HG03571 (cell line): ENCODE measurements around the gene TPGS1.
A peak's percentile ranks its signal among the peaks of the same experiment; 100 is the strongest.

Experiments used
- ATAC-seq: cut with Tn5 transposase; IDR thresholded peaks from one replicate; pipeline ENCODE4 v1.9.1; 2021; ENCODE audit not compliant: unreplicated experiment

TPGS1 gene

DNA sequence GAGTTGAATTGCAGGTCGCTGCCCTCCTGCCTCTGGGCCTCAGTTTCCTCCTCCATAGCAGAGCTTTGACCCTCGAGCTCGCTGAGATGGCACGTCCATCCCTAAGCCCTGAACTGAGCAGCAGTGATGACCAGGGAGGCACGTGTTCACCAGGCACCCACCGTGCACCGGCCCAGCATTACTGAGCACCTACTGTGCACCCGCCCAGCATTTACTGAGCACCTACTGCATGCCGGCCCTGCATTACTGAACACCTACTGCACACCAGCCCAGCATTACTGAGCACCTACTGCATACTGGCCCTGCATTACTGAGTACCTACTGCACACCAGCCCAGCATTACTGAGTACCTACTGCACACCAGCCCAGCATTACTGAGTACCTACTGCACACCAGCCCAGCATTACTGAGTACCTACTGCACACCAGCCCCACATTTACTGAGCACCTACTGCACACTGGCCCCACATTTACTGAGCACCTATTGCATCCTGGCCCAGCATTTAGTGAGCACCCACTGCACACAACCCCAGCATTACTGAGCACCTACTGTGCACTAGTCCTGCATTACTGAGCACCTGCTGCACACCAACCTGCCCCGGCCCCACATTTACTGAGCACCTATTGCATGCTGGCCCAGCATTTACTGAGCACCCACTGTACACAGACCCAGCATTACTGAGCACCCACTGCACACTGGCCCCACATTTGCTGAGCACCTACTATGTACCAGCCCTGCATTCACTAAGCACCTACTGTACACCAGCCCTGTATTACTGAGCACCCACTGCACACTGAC, 6.3 kb downstream of the TPGS1 start:
- no peak for ATAC-seq

DNA sequence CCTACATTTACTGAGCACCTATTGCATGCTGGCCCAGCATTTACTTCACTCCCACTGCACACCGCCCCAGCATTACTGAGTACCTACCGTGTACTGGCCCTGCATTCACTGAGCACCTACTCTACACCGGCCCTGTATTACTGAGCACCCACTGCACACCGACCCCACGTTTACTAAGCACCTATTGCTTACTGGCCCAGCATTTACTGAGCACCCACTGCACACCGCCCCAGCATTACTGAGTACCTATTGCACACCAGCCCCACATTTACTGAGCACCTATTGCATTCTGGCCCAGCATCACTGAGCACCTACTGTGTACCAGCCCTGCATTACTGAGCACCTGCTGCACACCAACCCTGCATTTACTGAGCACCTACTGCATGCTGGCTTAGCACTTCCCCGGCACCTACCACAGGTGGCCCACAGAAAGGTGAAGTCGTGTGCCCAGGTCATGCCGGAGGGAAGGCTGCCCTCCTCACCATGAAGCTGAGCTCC, 6.9 kb downstream of the TPGS1 start:
- no peak for ATAC-seq

DNA sequence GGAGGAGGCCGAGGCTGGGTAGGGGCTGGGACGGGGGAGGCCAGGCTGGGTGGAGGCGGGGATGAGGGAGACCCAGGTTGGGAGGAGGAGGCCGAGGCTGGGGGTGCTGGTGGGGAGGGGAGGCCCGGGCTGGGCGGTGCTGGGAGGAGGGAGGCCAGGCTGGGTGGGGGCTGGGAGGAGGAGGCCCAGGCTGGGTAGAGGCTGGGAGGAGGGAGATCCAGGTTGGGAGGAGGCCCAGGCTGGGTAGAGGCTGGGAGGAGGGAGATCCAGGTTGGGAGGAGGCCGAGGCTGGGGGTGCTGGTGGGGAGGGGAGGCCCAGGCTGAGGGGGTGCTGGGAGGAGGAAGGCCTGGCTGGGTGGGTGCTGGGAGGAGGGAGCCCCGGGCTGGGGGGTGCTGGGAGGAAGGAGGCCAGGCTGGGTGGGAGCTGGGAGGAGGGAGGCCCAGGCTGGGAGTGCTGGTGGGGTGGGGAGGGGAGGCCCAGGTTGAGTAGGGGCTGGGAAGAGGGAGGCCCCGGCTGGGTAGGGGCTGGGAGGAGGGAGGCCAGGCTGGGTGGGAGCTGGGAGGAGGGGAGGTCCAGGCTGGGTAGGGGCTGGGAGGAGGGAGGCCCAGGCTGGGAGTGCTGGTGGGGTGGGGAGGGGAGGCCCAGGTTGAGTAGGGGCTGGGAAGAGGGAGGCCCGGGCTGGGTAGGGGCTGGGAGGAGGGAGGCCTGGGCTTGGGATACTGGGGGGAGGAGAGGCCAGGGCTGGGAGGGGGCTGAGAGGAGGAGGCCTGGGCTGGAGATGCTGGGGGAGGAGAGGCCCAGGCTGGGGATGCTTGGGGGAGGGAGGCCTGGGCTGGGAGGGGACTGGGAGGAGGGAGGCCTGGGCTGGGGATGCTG, 10.7 kb downstream of the TPGS1 start:
- no peak for ATAC-seq

DNA sequence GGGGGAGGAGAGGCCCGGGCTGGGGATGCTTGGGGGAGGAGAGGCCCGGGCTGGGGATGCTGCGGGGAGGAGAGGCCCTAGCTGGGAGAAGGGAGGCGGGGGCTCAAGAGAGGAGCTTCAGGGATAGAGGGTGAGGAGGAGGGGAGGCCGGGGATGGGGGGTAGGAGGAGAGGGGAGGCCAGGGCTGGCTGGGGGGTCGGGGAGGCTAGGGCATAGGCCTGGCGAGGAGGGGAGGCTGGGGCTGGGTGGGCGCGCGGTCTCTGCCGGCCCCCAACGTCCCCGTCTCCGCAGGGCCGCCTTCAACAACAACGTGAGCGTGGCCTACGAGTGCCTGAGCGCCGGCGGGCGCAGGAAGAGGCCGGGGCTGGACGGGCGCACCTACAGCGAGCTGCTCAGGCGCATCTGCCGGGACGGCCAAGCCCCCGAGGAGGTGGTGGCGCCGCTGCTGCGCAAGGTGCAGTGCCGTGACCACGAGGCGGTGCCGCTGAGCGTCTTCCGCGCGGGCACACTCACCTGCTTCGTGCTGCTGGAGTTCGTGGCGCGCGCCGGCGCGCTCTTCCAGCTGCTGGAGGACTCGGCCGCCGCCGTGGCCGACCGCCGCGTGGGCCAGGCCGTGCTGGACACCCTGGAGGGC, 11.4 kb downstream of the TPGS1 start:
- ATAC-seq = no peak

DNA sequence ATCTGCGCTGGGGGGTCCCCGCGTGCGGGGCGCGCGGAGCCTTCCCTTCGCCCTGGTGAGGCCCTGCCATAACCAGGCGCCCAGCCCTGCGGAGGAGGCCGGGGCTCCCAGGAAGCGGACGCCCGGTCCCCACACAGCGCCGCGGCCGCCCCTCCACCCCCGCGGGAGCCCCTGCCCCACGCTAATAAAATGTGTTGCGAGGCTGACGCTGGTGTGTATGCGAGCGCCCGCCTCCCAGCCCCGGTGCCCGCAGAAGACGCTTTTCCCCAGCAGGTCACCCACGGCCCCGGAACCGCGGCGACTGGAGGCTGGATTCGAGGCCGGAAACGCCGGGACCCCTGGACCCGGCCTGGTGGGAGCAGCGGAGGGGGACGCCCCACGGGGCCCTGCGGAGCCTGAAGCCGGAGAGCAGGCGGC, 12.2 kb downstream of the TPGS1 start:
- ATAC-seq = no peak

DNA sequence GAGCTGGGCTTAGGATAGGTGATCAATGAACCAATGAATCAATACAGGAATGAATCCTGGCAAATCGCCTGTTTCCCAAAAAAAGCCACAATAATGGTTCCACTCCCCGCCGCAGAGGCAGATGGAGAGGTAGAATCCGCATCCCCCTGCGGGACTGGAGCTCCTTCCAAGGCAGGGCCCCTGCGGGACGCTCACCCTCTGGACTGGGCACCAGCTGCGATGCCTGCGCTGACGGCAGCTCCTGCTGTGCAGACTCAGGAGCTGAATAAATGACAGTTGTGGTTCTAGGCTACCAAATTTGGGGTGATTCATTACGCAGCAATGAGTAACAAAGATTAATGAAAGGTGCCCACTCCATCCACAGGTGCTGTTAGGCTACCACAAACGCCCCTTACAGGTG, 15.4 kb downstream of the TPGS1 start:
- no peak for ATAC-seq

DNA sequence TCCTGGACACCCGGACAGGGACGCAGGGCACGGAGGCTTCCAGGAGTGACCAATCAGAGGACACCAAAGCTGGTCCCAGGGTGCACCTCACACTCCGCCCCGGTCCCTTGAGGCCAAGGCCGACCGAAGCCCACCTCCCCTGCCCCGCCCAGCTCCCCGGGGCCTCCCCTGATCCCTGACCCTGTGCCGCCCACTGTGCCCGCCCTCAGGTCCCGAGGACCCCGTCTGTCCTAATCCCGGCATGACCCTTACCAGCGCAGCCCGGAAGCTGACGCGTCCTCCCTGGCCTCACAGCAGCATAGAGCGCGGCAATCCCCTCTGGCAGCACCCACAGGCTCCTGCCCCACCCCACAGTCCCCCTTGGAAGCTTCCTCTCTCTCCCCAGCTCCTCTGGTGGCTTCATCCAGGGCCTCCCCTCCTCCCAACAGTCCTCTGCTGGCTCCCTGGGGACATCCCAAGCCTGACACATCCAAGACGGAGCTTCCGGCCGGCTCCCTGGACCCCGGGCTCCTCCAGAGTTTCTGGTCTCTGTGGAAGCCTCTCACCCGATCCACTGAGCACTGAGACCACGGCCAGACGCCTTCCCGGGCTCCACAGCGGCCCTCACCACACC, 16.9 kb downstream of the TPGS1 start:
- no peak for ATAC-seq

DNA sequence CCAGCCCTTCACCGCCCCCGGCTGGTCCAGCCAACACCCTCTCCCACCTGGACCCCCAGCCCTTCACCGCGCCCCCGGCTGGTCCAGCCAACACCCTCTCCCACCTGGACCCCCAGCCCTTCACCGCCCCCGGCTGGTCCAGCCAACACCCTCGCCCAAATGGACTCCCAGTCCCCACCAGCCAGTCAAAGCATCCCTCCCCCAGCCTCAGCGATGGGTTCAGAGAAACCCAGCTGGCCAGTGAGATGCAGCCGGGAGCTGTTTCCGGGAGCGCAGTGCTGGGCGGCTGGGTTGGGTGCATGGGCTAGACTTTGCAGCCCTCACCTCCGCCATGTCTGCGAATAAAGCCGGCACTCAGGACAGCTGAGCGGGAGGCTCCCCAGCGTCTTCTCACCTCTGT, 17.7 kb downstream of the TPGS1 start:
- no peak for ATAC-seq

DNA sequence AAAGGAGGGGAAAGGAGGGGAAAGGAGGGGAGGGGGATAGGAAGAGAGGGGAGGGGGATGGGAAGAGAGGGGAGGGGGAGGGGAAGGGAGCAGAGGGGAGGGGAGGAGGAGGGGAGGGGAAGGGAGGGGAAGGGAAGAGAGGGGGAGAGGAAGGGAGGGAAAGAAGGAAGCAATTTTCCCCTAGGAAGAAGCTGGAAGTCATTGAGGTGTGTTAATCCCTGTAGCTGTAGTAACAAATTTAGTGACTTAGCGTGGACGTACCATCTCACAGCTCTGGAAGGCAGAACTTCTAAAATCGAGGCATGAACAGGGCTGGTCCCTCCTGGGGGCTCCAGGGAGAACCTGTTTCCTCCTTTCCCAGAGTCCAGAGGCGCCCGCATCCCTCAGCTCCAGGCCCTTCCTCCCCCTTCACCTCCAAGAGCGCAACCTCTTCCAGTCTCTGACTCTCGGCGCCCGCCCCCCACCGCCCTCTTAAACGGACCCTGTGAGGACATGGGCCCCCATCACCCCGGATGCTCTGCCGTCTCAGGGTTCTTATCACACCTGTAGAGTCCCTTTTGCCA, 18.6 kb downstream of the TPGS1 start:
- ATAC-seq = no peak

DNA sequence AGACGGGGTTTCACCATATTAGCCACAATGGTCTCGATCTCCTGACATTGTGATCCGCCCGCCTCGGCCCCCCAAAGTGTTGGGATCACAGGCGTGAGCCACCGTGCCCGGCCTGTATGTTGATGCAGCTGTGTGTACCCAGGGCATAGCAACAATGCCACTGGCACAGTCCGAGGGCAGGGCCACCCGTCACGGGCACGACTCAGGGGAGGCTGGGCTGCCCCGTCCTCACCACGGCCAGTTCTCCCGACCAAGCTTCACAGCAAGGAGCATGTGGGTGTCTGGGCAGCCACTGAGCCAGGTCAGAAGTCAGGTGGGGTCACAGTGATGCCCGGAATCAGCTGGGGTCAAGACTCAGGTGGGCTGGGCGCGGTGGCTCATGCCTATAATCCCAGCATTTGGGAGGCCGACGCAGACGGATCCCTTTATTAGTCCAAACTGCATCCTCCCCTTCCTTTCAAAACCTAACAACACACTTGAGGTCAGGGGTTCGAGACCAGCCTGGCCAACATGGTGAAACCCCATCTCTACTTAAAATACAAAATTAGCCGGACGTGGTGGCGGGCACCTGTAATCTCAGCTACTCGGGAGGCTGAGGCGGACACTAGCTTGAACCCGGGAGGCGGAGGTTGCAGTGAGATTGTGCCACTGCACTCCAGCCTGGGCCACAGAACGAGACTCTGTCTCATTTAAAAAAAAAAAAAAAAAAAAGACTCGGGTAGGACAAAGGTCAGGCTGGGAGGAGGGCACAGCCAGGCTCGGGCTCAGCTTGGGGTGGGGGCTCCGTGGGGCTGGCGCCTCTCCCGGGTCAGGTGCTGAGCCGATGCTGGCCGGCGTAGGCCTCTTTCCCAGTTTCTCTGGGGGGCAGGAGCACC, 23.1 kb downstream of the TPGS1 start:
- ATAC-seq = no peak

DNA sequence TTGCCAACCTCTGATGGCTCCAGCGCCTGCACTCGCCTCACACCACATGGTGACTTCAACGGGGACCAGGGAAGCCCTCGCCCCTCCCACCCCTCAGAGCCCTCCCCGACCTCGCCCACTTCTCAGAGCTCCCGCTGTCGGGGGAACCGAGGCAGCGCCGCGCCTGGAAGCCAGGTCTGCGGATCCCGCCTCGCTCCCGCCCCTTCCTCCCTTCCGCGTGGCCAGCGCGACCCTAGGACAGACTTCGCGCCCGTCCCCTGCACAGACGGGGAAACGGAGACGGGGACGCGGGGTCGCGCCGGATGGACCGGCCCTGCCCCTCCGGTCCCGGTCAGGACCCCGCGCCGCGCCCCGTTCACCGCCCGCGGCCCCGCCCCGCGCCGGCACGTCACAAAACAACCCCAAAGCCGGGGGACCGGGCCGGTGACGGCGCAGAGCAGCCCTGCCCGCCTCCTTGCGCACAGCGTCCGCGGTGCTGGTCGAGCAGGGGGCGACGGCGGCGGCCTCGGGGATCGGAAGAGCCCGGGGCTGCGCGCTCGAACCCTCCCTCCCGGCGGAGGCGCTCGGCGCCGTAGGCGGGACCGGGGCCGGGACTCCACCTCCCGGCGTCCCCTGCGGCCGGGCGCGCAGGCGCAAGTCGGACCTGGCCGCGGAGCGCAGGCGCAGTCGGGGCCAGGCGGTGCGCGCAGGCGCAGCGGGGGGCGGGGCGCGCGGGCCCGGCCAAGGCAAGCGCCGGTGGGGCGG, 23.9 kb downstream of the TPGS1 start:
- ATAC-seq = peak; percentile 56

DNA sequence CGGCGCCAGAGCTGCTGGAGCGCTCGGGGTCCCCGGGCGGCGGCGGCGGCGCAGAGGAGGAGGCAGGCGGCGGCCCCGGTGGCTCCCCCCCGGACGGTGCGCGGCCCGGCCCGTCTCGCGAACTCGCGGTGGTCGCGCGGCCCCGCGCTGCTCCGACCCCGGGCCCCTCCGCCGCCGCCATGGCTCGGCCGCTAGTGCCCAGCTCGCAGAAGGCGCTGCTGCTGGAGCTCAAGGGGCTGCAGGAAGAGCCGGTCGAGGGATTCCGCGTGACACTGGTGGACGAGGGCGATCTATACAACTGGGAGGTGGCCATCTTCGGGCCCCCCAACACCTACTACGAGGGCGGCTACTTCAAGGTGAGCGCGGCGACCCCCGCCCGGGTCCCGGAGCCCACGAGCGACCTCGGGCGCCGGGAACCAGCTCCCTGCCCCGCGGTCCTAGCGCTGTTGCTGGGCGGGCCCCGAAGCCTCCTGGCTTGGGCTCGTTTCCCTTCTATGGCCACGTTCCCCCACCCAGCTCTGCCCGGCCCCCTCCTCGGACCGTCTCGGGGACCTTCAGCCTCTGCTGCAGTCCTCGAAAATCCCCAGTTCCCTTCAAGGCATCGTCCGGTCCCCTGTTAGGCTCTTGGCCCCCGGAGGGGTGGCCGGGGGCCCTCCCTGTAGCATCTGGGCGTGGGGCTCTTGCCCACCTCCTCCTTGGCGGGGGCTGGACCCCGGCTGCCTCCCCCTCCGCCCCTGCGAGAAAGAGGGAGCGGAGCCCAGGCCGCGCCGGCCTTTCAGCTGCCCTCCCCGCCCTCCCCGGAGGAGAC, 24.7 kb downstream of the TPGS1 start, which contains the start of gene CDC34:
Gene CDC34 (plus strand): TSS at position 8 of the 808 bp plus-strand sequence. CDS start 172 bp downstream, at position 180.
- ATAC-seq = no peak

DNA sequence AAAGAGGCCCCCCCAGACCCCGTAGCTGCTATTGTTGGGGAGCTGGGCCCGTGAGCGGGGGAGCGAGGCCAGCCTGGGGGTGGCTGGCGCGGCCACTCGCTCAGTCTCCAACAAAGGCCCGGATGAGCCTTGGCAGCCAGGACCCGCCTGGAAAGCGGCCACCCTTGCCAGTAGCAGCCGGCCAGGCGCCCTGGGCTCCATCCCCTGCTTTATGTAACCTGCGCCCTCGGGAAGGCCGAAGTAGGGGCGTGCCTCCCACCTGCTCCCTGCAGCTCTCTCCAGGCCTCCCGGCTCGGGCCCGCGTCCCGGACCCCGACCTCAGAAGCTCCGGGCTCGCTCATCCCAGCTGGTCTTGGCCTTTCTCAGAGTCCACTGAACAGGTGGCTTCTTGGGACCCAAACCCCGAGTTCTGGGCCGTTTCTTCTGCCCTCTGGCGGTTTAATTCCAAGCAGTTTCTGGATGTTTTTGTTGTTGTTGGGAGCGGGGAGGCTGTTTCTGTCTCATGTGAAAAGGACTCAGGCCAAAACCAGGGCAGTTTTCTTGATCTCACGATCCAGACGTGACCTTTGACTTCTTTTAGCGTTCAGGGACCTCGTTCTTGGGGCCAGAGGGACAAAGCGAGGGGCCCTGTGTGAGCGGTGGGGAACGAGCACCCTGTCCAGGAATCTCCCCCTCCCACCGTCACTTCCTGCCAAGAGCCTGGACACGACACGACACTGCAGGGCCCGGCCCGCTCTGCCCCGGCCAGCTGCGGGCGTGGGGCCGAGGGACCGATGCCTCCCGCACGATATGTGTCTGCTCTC, 25.5 kb downstream of the TPGS1 start:
- ATAC-seq = no peak

DNA sequence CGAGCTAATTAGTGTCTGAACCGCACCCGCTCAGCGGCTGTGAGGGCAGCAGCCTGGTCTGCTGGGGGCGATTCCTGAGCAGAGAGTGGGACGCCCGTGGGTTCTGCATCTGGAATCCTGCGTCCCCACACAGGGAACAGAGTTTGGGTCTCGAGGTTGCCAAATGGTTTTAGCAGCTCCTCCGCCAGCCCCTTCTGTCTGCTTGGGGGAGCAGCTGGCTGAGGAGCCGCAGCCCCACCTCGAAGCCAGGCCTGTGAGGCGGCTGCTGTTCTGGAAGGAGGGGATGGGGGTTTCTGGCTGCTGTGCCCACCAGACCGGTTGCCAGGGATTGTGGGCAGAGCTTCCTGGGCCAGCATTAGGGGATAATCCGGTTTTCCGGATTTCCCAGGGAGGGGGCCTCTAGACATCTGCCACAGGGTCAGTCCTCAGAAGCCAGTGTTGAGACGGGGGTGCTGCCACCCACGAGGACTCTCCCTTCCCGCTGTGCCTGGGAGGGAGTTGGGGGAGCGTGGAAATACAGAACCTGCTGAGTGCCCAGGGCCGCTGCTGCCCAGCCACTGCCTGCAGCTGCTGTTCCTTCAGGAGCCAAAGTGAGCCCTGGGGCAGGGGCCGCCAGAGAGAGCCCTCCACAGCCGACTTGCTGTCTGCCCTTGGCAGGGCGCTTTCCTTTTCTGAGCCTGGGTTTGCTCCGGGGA, 26.2 kb downstream of the TPGS1 start:
- ATAC-seq = no peak

DNA sequence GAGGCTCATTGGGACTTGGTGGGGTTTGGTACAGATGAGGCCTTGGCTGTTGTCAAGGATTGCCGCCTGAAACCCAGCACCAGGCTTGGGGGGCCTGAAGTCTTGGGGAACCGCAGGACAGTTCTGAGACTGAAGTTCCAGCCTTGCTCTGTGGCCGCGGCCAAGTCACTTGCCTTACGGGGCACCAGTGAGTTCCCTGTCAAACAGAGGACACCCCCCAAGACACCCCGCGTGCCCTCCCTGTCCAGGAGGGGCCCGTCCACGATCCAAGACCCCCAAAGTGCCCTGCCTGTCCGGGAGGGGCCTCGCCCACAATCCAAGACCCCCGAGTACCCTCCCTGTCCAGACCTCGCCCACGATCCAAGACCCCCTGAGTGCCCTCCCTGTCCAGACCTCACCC, 26.8 kb downstream of the TPGS1 start:
- ATAC-seq = no peak

DNA sequence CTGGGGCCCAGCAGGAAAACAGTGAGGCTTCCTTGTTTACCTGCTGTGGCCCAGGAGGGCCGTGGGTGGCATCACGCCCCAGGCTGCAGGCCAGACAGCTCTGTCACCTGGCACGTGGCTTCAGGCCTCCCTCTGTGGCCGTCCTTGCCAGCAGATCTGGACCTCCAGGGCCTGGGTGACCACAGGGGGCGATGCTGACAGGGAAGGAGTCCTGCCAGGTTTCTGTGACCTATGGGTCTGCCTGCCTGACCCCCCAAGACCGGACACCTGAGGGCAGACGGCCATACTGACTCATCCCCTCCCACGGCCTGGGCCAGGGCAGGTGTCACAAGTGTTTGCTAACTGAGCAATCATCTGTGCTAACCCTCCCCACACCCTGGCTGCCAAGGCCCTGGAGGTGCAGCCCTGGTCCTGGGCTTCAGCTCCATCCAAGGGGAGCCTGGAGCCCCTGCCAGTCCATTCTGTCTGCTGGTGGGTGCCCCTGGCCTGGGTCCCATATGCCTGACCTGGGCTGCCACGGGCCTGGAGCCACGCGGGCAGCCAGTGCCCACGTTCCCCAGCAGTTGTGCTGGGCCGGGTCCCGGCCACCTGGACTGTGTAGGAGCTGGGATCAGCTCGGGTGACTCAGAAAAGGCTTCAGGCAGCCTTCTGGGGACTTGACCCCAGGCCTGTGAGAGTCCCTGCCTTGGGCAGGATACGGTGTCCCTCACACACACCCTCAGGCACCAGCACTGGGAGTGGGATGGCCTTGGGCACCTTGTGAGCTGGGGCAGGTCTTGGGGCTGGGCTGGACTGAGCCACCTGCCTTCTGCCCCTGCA, 27.9 kb downstream of the TPGS1 start:
- no peak for ATAC-seq
